AG10803 (cell line): Measurements from ENCODE around the gene C1orf167.

Experiments used
- DNase-seq: peaks from one replicate; pipeline ENCODE4 v3.0.0; 2010; ENCODE audit warnings: low read depth
- H3K4me3 ChIP-seq: 2 replicates; pipeline ENCODE4 v1.5.1; 2011; ENCODE audit warnings: mild to moderate bottlenecking, low read length, control low read depth
- TF ChIP-seq, protein P1 (sequence below): conservative IDR thresholded peaks from 2 replicates; pipeline ENCODE4 v1.5.1; 2011; ENCODE audit warnings: mild to moderate bottlenecking, low read length, control low read depth, inconsistent platforms

The C1orf167 gene

DNA sequence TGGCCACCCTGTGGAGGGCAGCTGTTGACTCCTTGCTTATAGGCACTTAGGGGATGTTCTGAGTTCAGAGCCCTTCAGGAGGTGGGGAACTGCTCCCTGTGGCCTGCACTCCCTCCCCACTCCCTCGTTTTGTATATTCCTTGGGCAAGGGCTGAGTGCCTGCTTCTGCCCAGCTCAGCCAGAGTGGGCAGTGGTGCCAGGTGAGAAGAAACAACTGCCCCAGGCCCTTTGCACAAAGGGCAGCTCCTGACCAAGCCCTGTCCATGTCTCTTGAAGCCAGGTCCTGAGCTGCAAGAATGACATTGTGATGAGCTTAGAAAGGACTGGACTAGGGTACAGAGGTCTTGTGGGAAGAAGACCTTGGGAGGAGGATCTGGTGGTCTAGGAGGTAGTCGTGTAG lies 23.9 kb upstream of the C1orf167 start:
- no peak for DNase-seq
- H3K4me3 ChIP-seq, result no peak overlapping the region
- TF ChIP-seq, protein P1, sequence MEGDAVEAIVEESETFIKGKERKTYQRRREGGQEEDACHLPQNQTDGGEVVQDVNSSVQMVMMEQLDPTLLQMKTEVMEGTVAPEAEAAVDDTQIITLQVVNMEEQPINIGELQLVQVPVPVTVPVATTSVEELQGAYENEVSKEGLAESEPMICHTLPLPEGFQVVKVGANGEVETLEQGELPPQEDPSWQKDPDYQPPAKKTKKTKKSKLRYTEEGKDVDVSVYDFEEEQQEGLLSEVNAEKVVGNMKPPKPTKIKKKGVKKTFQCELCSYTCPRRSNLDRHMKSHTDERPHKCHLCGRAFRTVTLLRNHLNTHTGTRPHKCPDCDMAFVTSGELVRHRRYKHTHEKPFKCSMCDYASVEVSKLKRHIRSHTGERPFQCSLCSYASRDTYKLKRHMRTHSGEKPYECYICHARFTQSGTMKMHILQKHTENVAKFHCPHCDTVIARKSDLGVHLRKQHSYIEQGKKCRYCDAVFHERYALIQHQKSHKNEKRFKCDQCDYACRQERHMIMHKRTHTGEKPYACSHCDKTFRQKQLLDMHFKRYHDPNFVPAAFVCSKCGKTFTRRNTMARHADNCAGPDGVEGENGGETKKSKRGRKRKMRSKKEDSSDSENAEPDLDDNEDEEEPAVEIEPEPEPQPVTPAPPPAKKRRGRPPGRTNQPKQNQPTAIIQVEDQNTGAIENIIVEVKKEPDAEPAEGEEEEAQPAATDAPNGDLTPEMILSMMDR, result no peak

GRCh38 chr1:11738783-11739182 lies 23.2 kb upstream of the C1orf167 start:
- no peak for DNase-seq
- TF ChIP-seq, protein P1, result no peak
- H3K4me3 ChIP-seq, result no peak overlapping the region

DNA sequence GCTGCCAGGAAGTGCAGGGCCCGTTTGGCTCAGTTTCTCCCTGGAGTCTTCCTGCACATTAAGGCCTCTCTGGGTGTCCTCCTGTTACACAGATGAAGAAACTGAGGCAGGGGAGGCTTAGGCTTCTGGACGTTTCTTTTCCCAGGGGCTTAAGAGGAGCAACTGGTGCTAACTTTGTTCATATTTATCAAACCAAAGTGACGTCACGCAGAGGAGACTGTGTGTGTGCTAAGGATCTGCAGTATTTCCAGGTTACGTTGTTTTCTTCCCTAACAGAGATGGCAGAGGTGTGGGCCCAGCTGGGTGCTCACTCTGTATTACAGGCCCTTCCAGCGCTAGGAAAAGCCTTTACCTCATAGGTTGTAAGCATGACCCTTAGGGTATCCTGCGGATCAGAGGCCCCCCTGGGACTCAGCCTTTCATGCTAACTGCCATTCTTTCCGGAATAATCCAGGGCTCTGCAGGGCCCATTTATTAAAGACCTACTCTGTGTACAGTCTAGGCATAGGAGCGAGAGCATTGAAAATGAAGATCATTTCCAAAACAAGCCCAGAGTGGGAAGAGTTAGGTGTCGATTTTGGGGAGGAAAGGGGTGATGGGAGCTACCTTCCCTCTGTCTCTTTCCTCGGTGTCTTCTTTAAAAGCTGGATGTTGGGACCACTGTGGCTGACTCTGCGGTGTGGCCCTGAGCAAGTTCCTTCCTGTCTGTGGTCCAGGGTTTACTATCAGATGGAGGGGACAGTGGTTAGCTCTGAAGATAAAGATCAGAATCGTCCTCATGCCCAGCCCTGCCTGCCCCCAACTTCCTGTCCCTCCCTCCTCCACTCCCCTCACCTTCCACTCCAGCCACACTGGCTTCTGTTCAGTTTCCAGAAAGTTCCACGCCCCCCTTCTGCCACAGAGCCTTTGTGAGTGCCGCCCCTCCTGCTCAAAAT lies 21.5 kb upstream of the C1orf167 start:
- H3K4me3 ChIP-seq, result no peak overlapping the region
- TF ChIP-seq, protein P1, result no peak
- DNase-seq, result no peak

DNA sequence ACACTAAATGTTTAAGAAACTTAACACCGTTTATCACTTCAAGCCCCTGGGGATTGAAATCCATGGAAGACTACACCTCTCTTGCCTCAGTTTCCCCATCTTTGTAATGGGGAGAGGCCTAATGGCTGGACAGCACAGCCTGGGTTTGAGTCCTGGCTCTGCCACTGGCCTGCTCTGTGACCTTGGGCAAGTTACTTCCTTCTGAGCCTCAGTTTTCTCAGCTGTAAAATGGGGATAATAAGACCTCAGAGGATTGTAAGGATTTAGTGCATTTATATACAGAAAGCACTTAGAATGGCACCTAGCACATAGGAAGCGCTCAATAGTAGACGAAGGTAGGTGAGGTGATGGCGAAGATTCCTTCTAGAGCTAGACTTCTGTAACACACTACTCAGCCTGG lies 20.5 kb upstream of the C1orf167 start:
- TF ChIP-seq, protein P1, result no peak
- H3K4me3 ChIP-seq, result no peak overlapping the region

DNA sequence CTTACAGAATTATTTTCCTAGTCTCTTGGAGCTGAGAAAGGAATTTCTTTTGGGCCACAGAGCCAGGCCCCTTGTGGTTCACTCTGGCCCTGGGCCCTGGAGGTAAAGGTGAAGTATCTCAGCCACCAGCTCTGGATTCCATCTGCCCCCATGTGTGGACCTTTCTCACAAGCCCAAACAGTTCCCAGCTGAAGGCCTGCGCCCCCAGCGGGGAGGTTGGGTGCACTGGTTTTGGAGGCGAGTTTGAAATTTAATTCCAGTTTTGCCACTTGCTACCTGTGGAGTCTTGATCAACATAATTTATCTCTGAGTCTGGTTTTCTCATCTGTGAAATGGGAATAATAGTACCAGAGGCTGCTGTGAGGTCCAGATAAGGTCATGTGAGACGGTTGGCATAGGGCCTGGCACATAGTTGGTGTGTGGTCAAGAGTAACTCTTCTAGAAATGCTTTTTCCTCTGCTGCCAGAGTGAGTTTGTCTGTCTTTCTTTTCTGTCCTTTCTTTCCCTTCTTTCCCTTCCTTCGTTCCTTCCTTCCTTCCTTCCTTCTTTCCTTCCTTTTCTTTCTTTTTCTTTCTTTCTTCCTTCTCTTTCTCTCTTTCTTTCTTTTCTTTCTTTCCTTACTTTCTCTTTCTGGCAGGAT lies 20.0 kb upstream of the C1orf167 start:
- DNase-seq, result peak; percentile 17

More for the DNA sequence above, 20.5 kb upstream of the C1orf167 start:
- no peak for DNase-seq

DNA sequence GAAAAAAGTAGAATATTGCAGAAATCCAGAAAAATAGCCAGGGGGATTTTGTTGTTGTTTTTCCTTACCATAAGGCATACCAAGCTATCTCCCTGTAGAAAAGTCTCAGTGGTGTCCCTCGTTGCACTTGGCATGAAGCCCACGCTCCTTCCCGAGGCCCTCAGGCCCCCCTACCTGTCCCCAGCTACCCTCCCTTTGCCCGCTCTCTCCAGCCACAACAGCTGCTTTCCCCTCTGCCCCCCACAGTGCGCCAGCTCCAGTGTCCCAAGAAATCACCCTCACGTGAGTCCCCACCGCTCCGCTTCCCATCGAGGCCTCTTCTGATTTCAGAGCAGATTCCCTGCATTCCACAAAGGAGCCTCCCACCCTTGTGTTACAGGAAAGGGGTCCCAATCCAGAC lies 17.7 kb upstream of the C1orf167 start:
- no peak overlapping the region for H3K4me3 ChIP-seq
- DNase-seq, result no peak
- TF ChIP-seq, protein P1, result no peak

More for the DNA sequence above, 20.0 kb upstream of the C1orf167 start:
- H3K4me3 ChIP-seq, result no peak overlapping the region
- TF ChIP-seq, protein P1, result no peak
